Gastroesophageal sphincter (tissue), 4 donors: ENCODE results near the gene C3orf38. TPM values are rescaled to one million over a fixed set of nuclear protein-coding genes. Genes with fewer than 3 reads are reported as not detected.
"Not testable (repeated sequence)": the region's sequence is repeated elsewhere in the genome, so short reads cannot be mapped to it uniquely, and the experiment has no call there.

Source experiments
- ATAC-seq: fragments of 150-250 bp; one replicate; pipeline ENCODE4 v1.9.1; 2016; ENCODE audit warnings: mild to moderate bottlenecking, moderate library complexity
- H3K27ac ChIP-seq, 4 donors: fragments of 200-600 bp; sonication (generic) in 3 of 4; 1 replicate in 3 of 4; 2 replicates in 1 of 4; pipeline ENCODE4 v1.5.1; 2016 to 2019
- H3K27me3 ChIP-seq: fragments of 200-600 bp; sonication (generic); one replicate; pipeline ENCODE4 v1.5.1; 2019
- H3K36me3 ChIP-seq, 2 donors: fragments of 200-600 bp; sonication (generic); one replicate each; pipeline ENCODE4 v1.5.1; 2019; ENCODE audit warnings: control low read depth in 1 of 2
- H3K4me1 ChIP-seq, 3 donors: fragments of 200-600 bp; sonication (generic); 1 replicate in 2 of 3; 2 replicates in 1 of 3; pipeline ENCODE4 v1.5.1; 2016 to 2019; ENCODE audit warnings: control low read depth in 2 of 3
- H3K4me3 ChIP-seq, 2 donors: fragments of 200-600 bp; sonication (generic); one replicate each; pipeline ENCODE4 v1.5.1; 2019; ENCODE audit warnings: mild to moderate bottlenecking in 1 of 2, moderate library complexity in 1 of 2
- H3K9me3 ChIP-seq, 3 donors: fragments of 200-600 bp; sonication (generic); one replicate each; pipeline ENCODE4 v1.5.1; 2017 to 2019; ENCODE audit warnings: control low read depth in 2 of 3
- CTCF ChIP-seq, 4 experiments: fragments of 200-600 bp in 2 of 4; fragments of 450-650 bp in 2 of 4; sonication (generic) in 1 of 4; IDR thresholded peaks; one replicate each; pipeline ENCODE4 v1.5.1; 2017 to 2019; ENCODE audit warnings: antibody characterized with exemption in 4 of 4, mild to moderate bottlenecking in 2 of 4, moderate library complexity in 2 of 4
- EP300 ChIP-seq: sonication (generic); formaldehyde crosslinking; IDR thresholded peaks from one replicate; pipeline ENCODE4 v1.6.1; 2017; ENCODE audit warnings: antibody characterized with exemption, mild to moderate bottlenecking
- POLR2A ChIP-seq, 2 donors: fragments of 450-650 bp; IDR thresholded peaks; one replicate each; pipeline ENCODE4 v1.6.1; 2017; ENCODE audit warnings: antibody characterized with exemption in 2 of 2, mild to moderate bottlenecking in 2 of 2, moderate library complexity in 1 of 2
- POLR2AphosphoS5 ChIP-seq: sonication (generic); formaldehyde crosslinking; IDR thresholded peaks from one replicate; pipeline ENCODE4 v1.6.1; 2017; ENCODE audit warnings: antibody characterized with exemption
- WGBS, 2 donors: methylation state at CpG; one replicate each; pipeline ENCODE4 v1.1.5; 2018; ENCODE audit warnings: low coverage in 1 of 2; 5-methylcytosine and 5-hydroxymethylcytosine counted together
- total RNA-seq, 4 donors: library from RNA; depleted of rRNA; stranded (reverse); fragments of >200 nt; gene quantifications; one replicate each; pipeline ENCODE4 v1.1.0, GENCODE V29; 2016

C3orf38 gene
- total RNA-seq, 4 donors from 2014 or later = 15.6 to 23.0 (median 16.9) TPM

- no peak for TF ChIP-seq EP300
- no peak for TF ChIP-seq POLR2AphosphoS5
- TF ChIP-seq POLR2A (IDR thresholded peaks at IDR 0.05) = no peak
- TF ChIP-seq CTCF (IDR thresholded peaks at IDR 0.05) = no peak
- 90 to 92% methylated on average over 5 of the region's 5 CpGs for WGBS, 2 donors
- no peaks in the 10 kb centered on the region for H3K9me3 ChIP-seq
- no peak overlapping the region for H3K4me3 ChIP-seq
- H3K27me3 ChIP-seq = no peaks in the 10 kb centered on the region
- no peak overlapping the region for H3K27ac ChIP-seq
- H3K4me1 ChIP-seq = no peaks in the 10 kb centered on the region
- peaks cover 0 to 4% of the 10 kb centered on the region in 2 donors for H3K36me3 ChIP-seq
- ATAC-seq = no peak
Measured at GRCh38 chr3:88168171-88168570, 18.4 kb downstream of the C3orf38 start.

- TF ChIP-seq POLR2A (IDR thresholded peaks at IDR 0.05) (no peak), CTCF (IDR thresholded peaks at IDR 0.05) (peak in 1 of 4 experiments; percentile 19)
- 55 to 84% methylated on average over 4 of the region's 4 CpGs for WGBS, 2 donors
Measured at GRCh38 chr3:88180398-88180999, 30.7 kb downstream of the C3orf38 start.

GRCh38 chr3:88182165-88182918, 32.6 kb downstream of the C3orf38 start:
- H3K27me3 ChIP-seq, H3K4me3 ChIP-seq, H3K27ac ChIP-seq, H3K36me3 ChIP-seq, ATAC-seq, H3K4me1 ChIP-seq: not testable (repeated sequence)
- peaks cover 0 to 21% (median 0%) of the 10 kb centered on the region in 3 donors for H3K9me3 ChIP-seq
- 91 to 100% methylated on average over 1 to 4 of the region's 9 CpGs for WGBS, 2 donors

More at GRCh38 chr3:88180398-88180999, 30.7 kb downstream of the C3orf38 start:
- Histone ChIP-seq H3K4me1 (no peaks in the 10 kb centered on the region), H3K4me3 (no peak overlapping the region), H3K27me3 (no peaks in the 10 kb centered on the region), H3K9me3 (peaks cover 0 to 14% (median 0%) of the 10 kb centered on the region in 3 donors), H3K27ac (no peak overlapping the region), H3K36me3 (no peaks in the 10 kb centered on the region)
- ATAC-seq = no peak

GRCh38 chr3:88188436-88188835, 38.7 kb downstream of the C3orf38 start:
- peaks cover 0 to 19% (median 0%) of the 10 kb centered on the region in 3 donors for H3K9me3 ChIP-seq
- H3K36me3 ChIP-seq = no peaks in the 10 kb centered on the region
- H3K27ac ChIP-seq = no peak overlapping the region
- WGBS, 2 donors = 64 to 69% methylated on average over 6 of the region's 6 CpGs
- no peak for TF ChIP-seq POLR2A (IDR thresholded peaks at IDR 0.05)
- TF ChIP-seq CTCF (IDR thresholded peaks at IDR 0.05) = no peak
- TF ChIP-seq EP300 = no peak
- no peak for TF ChIP-seq POLR2AphosphoS5
- H3K4me1 ChIP-seq = no peaks in the 10 kb centered on the region
- ATAC-seq = no peak
- no peaks in the 10 kb centered on the region for H3K27me3 ChIP-seq
- H3K4me3 ChIP-seq = no peak overlapping the region

GRCh38 chr3:88189361-88189810, 39.6 kb downstream of the C3orf38 start:
- Histone ChIP-seq H3K27ac (no peak overlapping the region), H3K4me3 (no peak overlapping the region), H3K36me3 (no peaks in the 10 kb centered on the region), H3K9me3 (peaks cover 0 to 11% (median 0%) of the 10 kb centered on the region in 3 donors), H3K27me3 (no peaks in the 10 kb centered on the region), H3K4me1 (no peaks in the 10 kb centered on the region)
- no peak for TF ChIP-seq EP300
- TF ChIP-seq POLR2A (IDR thresholded peaks at IDR 0.05) = no peak
- TF ChIP-seq CTCF (IDR thresholded peaks at IDR 0.05) = no peak
- no peak for TF ChIP-seq POLR2AphosphoS5
- WGBS, 2 donors = 91 to 95% methylated on average over 10 to 11 of the region's 11 CpGs
- no peak for ATAC-seq
